Measurements from ENCODE around the gene PLIN4.

Gene PLIN4
- long read RNA-seq, result 0 reads

- no peak within 1 kb of the TSS for H3K27ac ChIP-seq (replicated peaks)
- H3K4me3 ChIP-seq (replicated peaks; ENCODE audit: insufficient read depth, low read length), result no peak within 1 kb of the TSS
- no peaks in the 10 kb centered on the region for H3K27me3 ChIP-seq (ENCODE audit: insufficient read depth, poor library complexity, severe bottlenecking)
- no peak for TF ChIP-seq CTCF (IDR thresholded peaks at IDR 0.05; ENCODE audit: insufficient read depth, low read length)
- peak in 1 of 2 experiments; percentile 59 for DNase-seq (ENCODE audit: low read depth in 1 of 2, low spot score in 1 of 2)
These were observed at the start of gene PLIN4 for GRCh38 chr19:4518345-4519171. Gene PLIN4, minus strand, starts transcription at chr19:4518486. Its CDS starts 214 bp downstream, at chr19:4518272.

GRCh38 chr19:4567584-4568071 lies 49.3 kb upstream of the PLIN4 start:
- Histone ChIP-seq H3K27ac (replicated peaks) (peak overlapping the region; percentile 52), H3K4me3 (replicated peaks; ENCODE audit: insufficient read depth, low read length) (no peak overlapping the region)
- peak in 1 of 2 experiments; percentile 80 for DNase-seq (ENCODE audit: low read depth in 1 of 2, low spot score in 1 of 2)

GRCh38 chr19:4566402-4567051 lies 48.2 kb upstream of the PLIN4 start:
- TF ChIP-seq GABPA (IDR thresholded peaks at IDR 0.05; ENCODE audit: low read depth) (no peak), CTCF (IDR thresholded peaks at IDR 0.05; ENCODE audit: insufficient read depth, low read length) (no peak), REST (IDR thresholded peaks at IDR 0.05; ENCODE audit: insufficient replicate concordance, low read depth) (no peak), SPI1 (IDR thresholded peaks at IDR 0.05; ENCODE audit: borderline replicate concordance, low read depth) (no peak), POLR2AphosphoS5 (IDR thresholded peaks at IDR 0.05; ENCODE audit: low read depth) (no peak)
- Histone ChIP-seq H3K27me3 (ENCODE audit: insufficient read depth, poor library complexity, severe bottlenecking) (no peaks in the 10 kb centered on the region), H3K4me3 (replicated peaks; ENCODE audit: insufficient read depth, low read length) (no peak overlapping the region), H3K27ac (replicated peaks) (peak overlapping the region; percentile 52)
- no peak for DNase-seq (ENCODE audit: low read depth in 1 of 2, low spot score in 1 of 2)

More at GRCh38 chr19:4567584-4568071, 49.3 kb upstream of the PLIN4 start:
- H3K27me3 ChIP-seq (ENCODE audit: insufficient read depth, poor library complexity, severe bottlenecking), result no peaks in the 10 kb centered on the region
- TF ChIP-seq CTCF (IDR thresholded peaks at IDR 0.05; ENCODE audit: insufficient read depth, low read length), result peak; percentile 89
- TF ChIP-seq SPI1 (IDR thresholded peaks at IDR 0.05; ENCODE audit: borderline replicate concordance, low read depth), result peak; percentile 77
- TF ChIP-seq POLR2AphosphoS5 (IDR thresholded peaks at IDR 0.05; ENCODE audit: low read depth), result no peak
- no peak for TF ChIP-seq REST (IDR thresholded peaks at IDR 0.05; ENCODE audit: insufficient replicate concordance, low read depth)
